CD4-positive, alpha-beta T cell treated with Interleukin-4 for 1 hour (primary cell): ENCODE measurements around the gene ENO3.

Experiments
- DNase-seq, 2 donors: peaks; one replicate each; pipeline ENCODE4 v3.0.0-alpha.2; 2020 to 2022

ENO3 gene

DNA sequence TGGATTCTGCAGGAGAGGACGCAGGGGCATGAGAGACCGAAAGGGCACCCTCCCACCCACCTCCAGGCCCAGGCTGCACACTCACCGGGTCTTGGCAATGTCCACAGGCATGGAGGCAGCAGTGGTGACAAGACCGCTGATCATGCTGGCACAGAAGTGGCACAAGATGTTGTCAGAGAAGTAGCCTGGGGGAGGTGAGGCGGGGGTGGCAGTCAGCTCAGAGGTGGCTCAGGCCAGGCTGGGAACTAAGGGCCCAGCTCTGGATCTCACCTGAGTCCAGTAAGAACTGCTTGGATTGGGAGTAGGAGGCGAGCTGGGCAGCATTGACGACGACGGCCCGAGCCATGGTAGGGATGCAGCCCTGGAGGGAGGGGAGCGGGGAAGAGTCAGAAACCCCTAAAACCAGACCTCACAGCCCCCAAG, 12.8 kb upstream of the ENO3 start:
- DNase-seq = no peak

DNA sequence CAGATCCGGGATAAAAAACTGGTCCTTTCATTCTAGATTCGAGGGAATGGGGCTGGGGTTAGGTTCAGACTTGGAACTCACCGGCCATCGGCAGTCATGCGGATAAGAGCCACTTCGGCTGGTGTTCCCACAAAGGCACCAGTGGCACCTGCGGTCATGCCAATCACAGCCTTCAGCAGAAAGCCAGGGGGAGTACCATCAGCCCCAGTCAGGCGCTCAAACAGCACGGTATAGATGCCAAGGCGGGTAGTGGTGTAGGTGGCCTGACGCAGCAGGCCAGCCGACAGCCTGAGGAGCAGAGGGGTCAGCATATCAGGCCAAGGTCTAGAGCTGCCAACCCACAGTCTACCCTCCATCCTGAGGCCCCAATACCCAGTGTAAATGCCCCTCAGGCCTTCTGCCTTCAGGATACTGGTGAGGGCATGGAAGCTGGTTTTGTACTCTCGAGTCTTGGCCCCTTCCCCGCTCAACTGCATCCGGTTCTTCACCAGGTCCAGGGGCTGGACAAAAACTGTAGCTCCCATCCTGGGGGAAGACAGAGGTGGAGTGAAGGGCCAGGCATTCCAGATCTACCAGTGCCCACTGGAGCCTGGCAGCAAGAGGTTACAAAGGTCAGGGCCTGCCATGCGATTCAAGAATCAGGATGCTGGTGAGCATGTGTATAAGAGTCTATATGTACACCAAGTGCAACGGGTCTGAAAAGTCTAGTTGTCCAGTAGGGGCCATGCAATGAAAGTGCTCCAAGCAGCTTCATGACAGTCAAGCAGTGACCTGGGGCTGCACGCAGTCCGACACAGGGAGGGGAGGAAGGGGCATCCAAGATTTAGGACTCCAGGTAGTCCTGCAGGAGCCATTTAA, 12.0 kb upstream of the ENO3 start:
- no peak for DNase-seq

DNA sequence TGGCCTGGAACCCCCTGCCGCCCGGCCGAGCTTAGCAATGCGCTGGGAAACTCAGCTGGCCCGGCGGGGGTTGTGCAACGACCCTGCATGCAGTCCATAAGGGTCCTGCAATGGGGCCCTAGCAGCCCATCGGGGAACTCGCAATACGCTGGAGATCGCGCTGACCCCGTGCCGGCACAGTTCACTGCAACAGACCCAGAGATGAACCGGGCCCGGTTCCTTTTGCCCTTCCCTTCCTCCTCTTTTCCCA, 11.4 kb upstream of the ENO3 start:
- DNase-seq = no peak

DNA sequence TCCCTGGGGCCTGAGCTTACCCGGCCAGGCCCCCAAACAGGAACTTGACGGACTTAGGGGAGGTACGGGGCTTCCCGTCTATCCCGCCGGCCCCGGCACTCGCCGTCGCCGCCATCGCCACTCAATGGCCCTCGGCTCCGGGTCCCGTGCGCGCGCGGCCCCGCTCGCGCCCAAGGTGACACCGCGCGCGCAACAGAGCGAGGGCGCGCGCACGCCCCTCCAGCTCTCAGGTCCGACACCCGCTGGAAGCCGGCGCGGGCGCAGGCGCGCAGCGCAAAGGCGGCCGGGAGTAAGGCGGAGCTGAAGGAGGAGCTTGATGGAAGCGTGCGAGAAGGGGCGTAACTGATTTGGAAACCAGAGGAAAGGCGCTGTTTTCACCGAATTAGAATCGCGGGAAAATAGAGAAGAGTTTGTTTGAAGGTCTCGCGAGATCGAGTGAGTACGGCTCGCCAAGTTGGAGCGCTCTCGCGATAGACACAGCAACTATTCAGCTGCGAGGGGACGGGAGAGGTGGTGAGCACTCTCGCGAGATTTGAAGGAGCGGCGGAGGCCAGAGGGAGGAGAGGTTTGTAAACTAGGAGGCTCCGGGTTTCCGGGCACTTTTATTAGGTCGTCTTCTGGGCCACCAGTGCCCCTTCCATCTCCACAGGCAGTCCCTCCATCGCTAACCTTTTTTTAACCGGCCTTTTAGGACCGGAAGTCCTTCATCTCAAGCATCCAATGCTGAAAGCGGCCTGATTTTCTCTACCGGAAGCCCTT, 10.9 kb upstream of the ENO3 start, which contains the start of the genes RNF167 and SLC25A11:
TSS of gene RNF167 (plus strand) at position 473 of the 759 bp plus-strand sequence. CDS start 642 bp downstream, outside the sequence.
TSS of gene SLC25A11 (minus strand) at position 251 of the 759 bp plus-strand sequence. CDS start at position 115, 136 bp downstream.
- DNase-seq = peak; percentile 99 to 100

DNA sequence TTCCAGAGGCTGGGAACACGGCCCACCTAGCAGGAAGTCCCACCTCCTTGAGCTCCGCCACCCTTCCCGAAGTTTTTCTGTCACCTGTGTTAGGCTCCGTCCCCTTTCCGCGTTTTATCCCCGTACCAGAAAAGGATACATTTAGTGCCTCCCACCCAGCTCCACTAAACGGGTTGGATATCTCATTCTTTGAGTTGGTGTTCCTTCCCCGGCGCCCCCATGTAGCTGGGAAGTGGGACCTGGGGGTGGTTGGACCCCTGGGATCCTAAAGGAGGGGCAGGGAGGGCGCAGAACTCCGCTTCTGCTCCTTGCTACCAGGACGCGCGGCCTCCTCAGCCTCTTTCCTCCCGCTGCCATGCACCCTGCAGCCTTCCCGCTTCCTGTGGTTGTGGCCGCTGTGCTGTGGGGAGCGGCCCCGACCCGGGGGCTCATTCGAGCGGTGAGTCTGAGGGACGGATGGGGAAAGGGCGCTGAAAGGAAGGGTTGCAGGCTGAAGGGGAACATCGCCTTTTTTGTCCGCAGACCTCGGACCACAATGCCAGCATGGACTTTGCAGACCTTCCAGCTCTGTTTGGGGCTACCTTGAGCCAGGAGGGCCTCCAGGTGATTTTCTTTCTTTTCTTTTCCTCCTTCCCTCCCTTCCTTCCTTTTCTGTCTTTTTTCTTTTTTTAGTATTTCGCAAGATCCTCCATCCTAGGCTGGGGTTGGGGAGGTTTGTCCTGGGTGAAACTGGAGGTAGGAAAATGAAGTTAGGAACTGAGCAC, 10.2 kb upstream of the ENO3 start:
- peak; percentile 21 to 38 for DNase-seq

DNA sequence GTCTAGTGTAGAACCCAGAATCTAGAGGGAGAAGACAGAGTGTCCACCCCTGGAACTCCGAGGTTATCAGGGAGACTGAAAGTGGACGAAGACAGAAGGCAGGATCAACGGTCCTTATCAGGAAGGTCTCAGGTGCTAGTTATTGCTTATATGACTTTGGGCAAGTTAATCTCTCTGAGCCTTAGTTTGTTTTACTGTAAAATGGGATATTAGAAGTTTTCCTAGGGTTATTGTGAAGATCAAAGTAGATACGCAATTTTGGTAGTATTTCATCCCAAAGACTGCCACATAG, 9.7 kb upstream of the ENO3 start:
- no peak for DNase-seq

DNA sequence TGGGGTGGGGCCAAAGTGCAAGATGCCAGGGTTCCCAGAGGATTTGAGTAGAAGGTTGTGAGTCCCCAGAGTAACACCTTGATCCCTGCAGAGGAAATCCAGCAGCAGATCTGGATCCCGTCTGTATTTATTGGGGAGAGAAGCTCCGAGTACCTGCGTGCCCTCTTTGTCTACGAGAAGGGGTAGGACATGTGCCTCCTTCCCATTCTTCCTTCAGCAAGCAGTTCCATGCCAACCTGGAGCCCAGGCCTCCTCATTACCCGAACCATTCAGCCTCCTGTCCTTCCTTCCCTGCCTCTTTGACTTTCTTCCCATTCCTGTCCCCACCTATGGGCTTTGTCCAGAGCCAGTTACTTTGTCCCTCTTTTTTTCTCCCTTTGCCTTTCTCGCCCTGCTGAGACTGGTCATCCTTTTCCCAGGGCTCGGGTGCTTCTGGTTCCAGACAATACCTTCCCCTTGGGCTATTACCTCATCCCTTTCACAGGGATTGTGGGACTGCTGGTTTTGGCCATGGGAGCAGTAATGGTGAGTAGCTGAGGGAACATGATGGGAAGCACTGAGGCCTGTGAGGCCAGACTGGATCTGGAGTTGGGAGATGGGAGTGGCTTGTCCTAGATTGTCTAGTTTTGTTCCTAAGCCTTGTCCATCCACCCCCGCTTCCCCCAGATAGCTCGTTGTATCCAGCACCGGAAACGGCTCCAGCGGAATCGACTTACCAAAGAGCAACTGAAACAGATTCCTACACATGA, 8.0 kb upstream of the ENO3 start:
- no peak for DNase-seq

DNA sequence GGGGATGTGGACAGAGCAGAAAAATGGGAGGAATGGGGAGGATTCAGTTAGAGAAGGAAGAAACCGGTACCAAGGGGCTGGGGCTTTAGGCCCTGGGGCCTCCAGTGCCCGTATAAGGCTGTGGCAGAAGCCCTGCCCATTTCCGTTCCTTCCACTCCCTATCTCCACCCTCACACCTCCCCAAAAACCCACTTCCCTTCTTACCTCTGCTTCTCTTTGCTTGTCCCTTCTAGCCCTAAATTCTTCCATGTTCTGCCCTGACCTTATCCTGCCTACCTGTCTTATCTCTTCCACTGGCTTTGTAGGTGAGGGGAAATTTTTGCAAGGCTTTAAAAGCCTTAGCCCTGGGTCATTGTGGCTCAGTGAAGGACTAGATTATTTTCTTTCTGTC, 6.8 kb upstream of the ENO3 start:
- peak; percentile 54 to 73 for DNase-seq

DNA sequence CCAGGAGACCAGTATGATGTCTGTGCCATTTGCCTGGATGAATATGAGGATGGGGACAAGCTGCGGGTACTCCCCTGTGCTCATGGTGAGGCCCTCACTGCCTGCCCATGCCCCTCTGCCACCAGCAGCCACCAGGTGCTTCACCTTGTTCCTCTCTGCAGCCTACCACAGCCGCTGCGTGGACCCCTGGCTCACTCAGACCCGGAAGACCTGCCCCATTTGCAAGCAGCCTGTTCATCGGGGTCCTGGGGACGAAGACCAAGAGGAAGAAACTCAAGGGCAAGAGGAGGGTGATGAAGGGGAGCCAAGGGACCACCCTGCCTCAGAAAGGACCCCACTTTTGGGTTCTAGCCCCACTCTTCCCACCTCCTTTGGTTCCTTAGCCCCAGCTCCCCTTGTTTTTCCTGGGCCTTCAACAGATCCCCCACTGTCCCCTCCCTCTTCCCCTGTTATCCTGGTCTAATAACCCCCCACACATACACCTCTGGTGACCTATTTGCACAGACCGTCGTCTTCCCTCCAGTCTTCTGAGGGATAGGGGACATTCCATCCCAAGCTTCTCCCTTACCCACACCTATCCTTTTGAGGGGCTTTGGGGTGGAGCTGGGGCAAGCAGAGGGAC, 6.3 kb upstream of the ENO3 start:
- DNase-seq = peak in 1 of 2 donors; percentile 16

DNA sequence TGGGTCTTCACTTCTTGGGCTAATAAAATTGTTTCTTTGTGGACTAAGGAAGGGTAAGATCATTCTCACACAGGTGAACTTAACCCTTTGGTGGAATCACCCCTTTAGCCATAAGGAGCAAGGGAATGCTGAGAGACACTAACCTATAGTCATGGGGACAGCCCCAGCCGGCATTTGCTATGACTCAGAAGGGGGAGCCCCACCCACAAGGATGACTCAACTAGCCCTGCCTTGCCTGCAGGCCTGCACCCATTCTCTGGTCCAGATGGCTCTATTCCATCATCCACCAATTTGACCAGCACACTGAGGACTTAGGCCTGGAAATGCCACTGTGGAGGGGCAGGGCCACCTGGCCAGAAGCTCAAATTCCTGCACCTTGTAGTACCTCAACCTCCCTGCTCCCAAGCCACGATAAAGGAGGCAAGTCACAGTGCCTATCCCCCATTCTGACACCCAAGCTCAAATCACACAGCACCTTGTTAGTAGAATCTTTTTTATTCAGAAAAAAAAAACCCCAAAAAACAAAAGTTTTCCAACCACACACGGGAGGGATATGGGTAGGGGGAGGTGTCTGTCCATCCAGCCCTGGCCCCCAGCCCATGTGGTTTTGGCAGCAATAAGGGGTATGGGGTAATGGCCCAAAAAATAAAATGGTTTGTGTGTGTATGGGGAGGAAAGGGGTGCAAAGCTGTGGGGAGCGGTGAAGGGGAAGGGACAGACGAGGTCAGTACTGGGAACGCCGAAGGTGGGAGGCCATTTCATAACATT, 5.6 kb upstream of the ENO3 start:
- DNase-seq = peak; percentile 77 to 82

DNA sequence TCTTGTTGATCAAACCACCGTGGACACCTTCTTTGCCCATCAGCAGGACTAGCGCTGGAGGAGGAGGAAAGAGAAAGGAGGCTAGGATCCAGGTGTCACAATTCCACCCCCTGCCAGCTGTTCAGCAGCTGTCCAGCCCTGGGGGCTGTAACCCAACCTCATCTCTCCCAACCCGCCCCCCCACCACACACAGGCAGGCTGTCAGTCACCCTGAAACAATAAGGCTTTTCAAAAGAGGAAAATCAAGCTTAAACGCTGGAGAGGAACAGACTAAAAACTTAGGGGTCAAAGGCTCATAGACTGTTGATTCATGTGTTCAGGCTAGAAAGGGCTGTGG, 5.0 kb upstream of the ENO3 start:
- DNase-seq = no peak

DNA sequence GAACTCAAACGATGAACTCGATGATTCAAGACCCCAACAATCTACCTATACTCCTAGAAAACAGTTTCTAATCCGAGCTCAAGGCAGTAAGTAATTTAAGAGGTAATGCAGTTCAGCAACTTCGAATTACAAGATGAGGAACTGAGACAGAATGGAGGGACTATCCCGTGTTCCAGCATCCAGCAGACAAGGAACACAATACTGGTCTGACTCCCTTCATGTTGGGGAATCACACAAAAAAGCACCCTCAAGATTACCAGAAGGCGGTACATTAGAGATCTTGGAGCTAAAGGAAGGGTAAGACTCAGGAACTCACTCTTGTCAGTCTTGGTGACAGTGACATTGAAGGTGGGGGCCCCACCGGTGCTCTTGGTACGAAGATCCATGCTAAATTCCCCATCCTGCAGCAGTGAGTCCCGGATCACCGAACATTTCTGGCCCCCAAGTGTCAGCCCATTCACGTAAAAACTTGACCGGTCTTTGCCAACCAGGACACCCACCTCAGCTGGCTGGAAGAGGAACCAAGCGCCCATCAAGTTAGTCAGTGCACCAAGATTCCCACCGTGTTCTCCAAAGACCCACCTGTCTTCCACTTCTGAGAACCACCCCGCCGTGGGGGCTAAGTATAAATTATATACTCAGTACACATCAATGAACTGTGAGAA, 4.5 kb upstream of the ENO3 start:
- DNase-seq = no peak

DNA sequence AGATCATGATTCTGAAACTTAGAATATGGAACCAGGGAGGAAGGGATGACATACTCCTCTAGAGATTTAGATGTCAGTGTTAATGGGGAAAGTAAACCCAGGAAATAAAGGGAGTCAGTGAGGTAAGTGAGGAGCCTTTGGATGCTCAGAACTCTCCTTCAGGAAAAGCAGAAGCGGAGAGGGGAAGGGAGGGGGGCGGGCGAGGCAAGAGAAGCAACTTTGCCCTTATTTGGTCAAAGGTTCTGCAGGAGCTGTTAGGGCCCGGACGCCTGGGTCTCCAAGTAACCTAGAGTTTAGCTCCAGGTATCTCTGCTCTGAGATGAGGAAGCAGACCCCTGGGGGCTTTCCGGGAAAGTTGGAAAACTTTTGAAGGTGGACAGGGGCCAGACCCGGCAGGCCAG, 3.9 kb upstream of the ENO3 start:
- no peak for DNase-seq

DNA sequence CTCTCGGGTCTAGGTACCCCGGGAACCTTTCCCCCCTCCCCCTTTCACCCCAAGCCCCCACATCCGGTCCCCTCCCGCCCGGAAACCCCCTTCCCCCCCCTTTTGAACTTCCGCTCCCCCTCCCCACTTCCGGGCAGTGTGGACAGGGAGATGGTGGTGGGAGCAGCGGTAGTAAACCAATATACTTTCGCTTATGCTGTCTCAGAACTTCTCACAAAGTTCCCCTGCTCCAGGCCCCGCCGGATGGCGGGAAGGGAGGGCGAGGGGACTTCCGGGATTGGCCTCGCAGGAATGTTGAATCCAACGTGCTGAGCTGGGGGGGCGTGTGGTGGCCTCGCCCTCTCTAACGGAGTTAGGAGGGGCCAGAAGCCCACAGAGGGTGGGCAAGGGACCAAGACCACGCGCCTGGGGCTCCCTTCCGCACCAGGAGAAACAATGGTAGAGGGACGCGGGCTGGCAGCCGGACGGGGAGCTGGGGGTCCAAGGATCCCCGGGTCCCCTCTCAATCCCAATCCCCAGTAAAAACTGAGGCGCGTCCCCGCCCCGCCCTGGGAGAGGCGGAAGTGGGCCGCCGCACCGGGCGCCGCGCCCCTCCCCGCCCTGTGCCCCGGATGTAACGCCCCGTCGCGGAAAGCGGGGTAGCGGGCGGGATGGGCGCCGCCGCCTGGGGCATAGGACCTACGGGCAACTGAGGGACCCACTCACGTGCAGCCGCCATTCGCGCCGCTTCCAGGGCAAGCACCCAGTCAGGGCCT, 3.3 kb upstream of the ENO3 start:
- peak; percentile 54 to 76 for DNase-seq

DNA sequence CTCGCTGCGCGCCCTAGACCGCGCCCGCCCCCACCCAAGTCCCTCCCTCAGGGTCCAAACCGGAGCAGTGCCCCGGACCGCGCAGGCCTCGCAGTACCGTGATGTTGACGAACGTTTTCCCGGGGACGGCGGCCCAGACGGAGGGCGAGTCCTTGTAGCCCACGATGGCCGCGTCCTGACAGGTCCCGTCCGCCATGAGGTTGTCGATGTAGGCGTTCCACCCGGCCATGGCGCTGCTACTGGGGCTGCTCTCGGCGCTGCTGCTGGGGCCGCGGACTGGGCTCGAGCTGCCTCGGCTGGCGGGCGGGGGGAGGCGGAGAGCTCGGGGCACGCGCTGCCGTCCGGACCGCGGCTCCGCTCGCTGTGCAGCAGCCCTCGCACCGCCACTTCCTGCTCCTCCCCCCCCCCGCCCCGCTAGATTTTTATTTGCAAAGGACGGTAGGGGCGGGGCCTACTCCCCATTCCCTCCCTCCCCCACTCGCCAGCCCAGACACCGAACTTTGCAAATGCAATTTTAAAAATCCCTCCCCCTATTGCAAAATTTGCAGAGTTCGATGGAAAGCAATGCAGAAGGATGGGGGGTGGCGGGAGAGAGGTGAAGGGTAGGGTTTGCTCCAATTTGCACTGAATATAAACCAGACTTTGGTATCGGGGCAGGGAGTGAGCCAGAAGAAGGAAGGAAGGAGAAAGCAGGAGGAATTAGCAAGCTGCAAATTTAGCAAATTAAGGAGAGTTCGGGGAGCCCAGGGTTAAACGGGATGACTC, 2.6 kb upstream of the ENO3 start, which contains the start of gene PFN1:
TSS of gene PFN1 (minus strand) at position 365 of the 765 bp plus-strand sequence. CDS start at position 229, 136 bp downstream.
- DNase-seq = peak; percentile 93 to 96

DNA sequence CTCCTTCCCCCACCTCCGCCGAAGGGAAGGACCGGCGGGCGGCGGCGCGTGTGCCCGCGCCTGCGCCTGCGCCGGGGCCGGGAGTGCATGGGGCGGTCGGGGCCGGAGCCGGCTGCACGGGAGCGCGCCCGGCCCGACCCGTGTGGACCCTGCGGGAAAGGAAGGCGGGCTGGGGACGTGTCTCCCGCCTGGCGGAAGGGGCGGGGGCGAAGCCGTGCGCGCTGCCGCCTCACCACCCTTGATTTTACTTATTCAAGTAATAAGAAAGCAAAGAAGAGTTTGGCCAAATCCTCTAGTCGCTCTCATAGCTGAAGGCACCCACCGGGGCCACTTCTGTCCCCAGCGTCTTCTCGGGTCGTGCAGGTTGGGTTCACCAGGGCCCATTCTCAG, 2.0 kb upstream of the ENO3 start:
- peak; percentile 79 to 82 for DNase-seq

DNA sequence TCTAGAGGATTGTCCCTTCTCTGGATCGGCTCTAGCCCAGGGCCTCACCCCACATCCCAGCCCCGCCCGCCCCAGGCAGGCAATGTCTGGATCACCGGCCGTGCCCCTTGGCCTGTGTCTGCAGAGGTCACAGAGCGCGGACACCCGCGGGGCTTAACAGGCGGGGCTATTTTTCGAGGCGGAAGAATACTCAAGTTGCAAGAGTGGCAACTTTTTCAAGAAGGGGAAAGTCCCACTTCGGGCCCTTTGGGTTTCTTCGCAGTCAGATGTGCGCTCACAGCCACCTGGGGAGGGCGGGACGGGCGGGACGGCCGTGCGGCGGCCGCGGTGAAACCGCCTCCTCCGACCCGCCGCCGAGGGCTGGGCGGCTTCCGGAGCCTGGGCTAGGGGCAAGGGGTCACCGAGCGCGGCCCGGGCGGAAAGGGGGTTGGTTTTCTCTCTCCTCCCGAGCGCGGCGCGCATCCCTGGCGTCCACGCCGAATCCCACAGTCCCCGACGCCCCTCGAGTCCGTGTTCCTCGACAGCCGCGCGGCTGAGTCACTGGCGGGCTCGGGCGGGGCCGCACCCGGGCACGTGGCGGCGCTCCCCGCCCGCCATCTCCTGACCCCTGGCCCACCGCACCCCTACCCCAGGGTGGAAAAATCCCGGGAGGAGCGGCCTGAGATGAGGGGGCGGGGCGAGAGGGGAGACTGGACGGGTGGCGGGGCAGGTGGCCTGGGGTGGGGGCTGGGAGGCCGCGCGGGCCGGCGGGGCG, 1.4 kb upstream of the ENO3 start:
- DNase-seq = peak; percentile 85 to 89

DNA sequence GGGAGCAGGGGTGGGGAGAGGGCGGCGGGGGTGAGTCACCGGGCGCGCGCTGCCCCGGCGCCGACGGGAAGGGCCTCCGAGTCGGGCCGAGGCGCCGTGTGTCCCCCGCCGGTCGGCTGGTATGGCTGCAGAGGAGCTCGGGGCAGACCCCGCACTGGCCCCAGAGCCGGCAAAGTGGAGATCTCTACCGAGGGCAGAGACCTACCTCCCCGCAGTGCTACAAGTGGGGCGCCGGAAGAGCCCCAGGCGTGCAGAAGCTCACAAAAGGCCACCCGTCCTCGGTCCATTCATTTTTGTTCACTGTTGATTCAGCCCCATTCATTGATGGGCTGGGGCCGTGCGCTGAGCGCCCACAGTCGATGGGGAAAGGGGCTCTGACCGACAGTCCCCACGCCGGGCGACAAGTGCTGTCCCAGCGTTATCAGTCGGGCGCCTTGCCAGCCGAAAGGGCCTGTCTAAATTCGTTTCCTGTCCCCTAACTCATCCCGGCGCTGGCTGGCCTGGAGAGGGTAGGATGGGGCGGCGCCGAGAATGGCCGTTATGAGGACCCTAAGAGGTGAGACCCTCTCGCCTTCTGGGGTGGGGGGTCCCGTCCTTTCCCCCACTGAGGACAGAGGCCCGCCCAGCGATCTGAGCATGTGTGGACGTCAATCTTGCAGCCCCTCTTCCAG, 709 bp upstream of the ENO3 start:
- DNase-seq = no peak
